ENCODE results near the gene NOP56. TPM values are rescaled to one million over a fixed set of nuclear protein-coding genes. Genes with fewer than 3 reads are reported as not detected.

The NOP56 gene
- total and polyA plus RNA-seq, 2 donors (not counting 1 experiment from before 2014, with no cell fraction given) = 212 to 247 TPM

- no peak overlapping the region for H3K27ac Mint-ChIP-seq
- Histone ChIP-seq H3K27ac (ENCODE audit: low read length in 2 of 2) (no peak overlapping the region), H3K79me2 (ENCODE audit: control insufficient read depth, insufficient read depth, low read length) (no peaks in the 10 kb centered on the region), H3K4me1 (ENCODE audit: control insufficient read depth in 2 of 2, insufficient read depth in 2 of 2, low read length in 2 of 2) (peaks cover 12 to 14% of the 10 kb centered on the region in 2 donors), H3K27me3 (replicated peaks in 1 of 4; ENCODE audit: control extremely low read depth in 1 of 4, control insufficient read depth in 3 of 4, insufficient read depth in 4 of 4, low read length in 3 of 4) (peaks cover 0 to 55% (median 27%) of the 10 kb centered on the region in 4 experiments), H3K4me2 (replicated peaks; ENCODE audit: low read depth, low read length, poor library complexity, severe bottlenecking) (no peak overlapping the region), H4K20me1 (ENCODE audit: control insufficient read depth, insufficient read depth, low read length, poor library complexity, severe bottlenecking) (no peaks in the 10 kb centered on the region), H3K9me3 (ENCODE audit: control extremely low read depth in 1 of 3, control insufficient read depth in 2 of 3, insufficient read depth in 1 of 3, low read length in 2 of 3) (peaks cover 0 to 15% (median 0%) of the 10 kb centered on the region in 3 donors), H3K9ac (ENCODE audit: low read length) (no peak overlapping the region), H3K4me3 (ENCODE audit: control extremely low read depth in 1 of 5, extremely low read depth in 1 of 5, insufficient read depth in 1 of 5, low read depth in 2 of 5, low read length in 4 of 5) (no peak overlapping the region), H3K36me3 (replicated peaks in 1 of 2; ENCODE audit: control extremely low read depth in 1 of 2, control insufficient read depth in 1 of 2, extremely low read depth in 1 of 2, insufficient read depth in 2 of 2, low read length in 1 of 2) (no peaks in the 10 kb centered on the region), H2AFZ (ENCODE audit: insufficient read depth, low read depth, low read length, poor library complexity, severe bottlenecking) (no peak overlapping the region)
- no peak for ATAC-seq (ENCODE audit: low read depth)
- 98% methylated on average over 9 of the region's 9 CpGs for WGBS (ENCODE audit: insufficient coverage)
- DNase-seq = no peak
- POLR2A ChIA-PET = no interaction called here
- no peak for TF ChIP-seq CTCF (IDR thresholded peaks at IDR 0.05)
- intact Hi-C loops (cut with micrococcal nuclease) = no loop called here
- CTCF ChIA-PET = no interaction called here
- peaks cover 55% of the 10 kb centered on the region for H3K27me3 Mint-ChIP-seq
- no peaks in the 10 kb centered on the region for H3K9me3 Mint-ChIP-seq (ENCODE audit: insufficient read depth)
- H3K4me3 Mint-ChIP-seq = no peak overlapping the region
- H3K4me1 Mint-ChIP-seq = peaks cover 8% of the 10 kb centered on the region
Measured at GRCh38 chr20:2696646-2697045, 44.2 kb downstream of the NOP56 start.

- POLR2A ChIA-PET = no interaction called here
- WGBS (ENCODE audit: insufficient coverage) = 65% methylated on average over 3 of the region's 3 CpGs
- H3K27me3 ChIP-seq (replicated peaks in 1 of 4; ENCODE audit: control extremely low read depth in 1 of 4, control insufficient read depth in 3 of 4, insufficient read depth in 4 of 4, low read length in 3 of 4) = peaks cover 0 to 51% (median 24%) of the 10 kb centered on the region in 4 experiments
- TF ChIP-seq EZH2 (IDR thresholded peaks at IDR 0.05; ENCODE audit: borderline replicate concordance, insufficient read depth, low read depth, low read length, poor library complexity, severe bottlenecking) (no peak), CTCF (IDR thresholded peaks at IDR 0.05) (no peak)
- H3K4me3 ChIP-seq (ENCODE audit: control extremely low read depth in 1 of 5, extremely low read depth in 1 of 5, insufficient read depth in 1 of 5, low read depth in 2 of 5, low read length in 4 of 5) = no peak overlapping the region
- no peak overlapping the region for H2AFZ ChIP-seq (ENCODE audit: insufficient read depth, low read depth, low read length, poor library complexity, severe bottlenecking)
- H3K9ac ChIP-seq (ENCODE audit: low read length) = no peak overlapping the region
- no peaks in the 10 kb centered on the region for H3K9me3 Mint-ChIP-seq (ENCODE audit: insufficient read depth)
- intact Hi-C loops (cut with micrococcal nuclease) = no loop called here
- H3K27ac Mint-ChIP-seq = no peak overlapping the region
- peaks cover 7 to 9% of the 10 kb centered on the region in 2 donors for H3K4me1 ChIP-seq (ENCODE audit: control insufficient read depth in 2 of 2, insufficient read depth in 2 of 2, low read length in 2 of 2)
- H3K27ac ChIP-seq (ENCODE audit: low read length in 2 of 2) = no peak overlapping the region
- peaks cover 53% of the 10 kb centered on the region for H3K27me3 Mint-ChIP-seq
- H3K4me3 Mint-ChIP-seq = no peak overlapping the region
- no peak overlapping the region for H3K4me2 ChIP-seq (replicated peaks; ENCODE audit: low read depth, low read length, poor library complexity, severe bottlenecking)
- CTCF ChIA-PET = no interaction called here
- no peaks in the 10 kb centered on the region for H3K36me3 ChIP-seq (replicated peaks in 1 of 2; ENCODE audit: control extremely low read depth in 1 of 2, control insufficient read depth in 1 of 2, extremely low read depth in 1 of 2, insufficient read depth in 2 of 2, low read length in 1 of 2)
- DNase-seq (no peak), ATAC-seq (ENCODE audit: low read depth) (no peak)
- H3K9me3 ChIP-seq (ENCODE audit: control extremely low read depth in 1 of 3, control insufficient read depth in 2 of 3, insufficient read depth in 1 of 3, low read length in 2 of 3) = peaks cover 0 to 9% (median 0%) of the 10 kb centered on the region in 3 donors
- no peaks in the 10 kb centered on the region for H4K20me1 ChIP-seq (ENCODE audit: control insufficient read depth, insufficient read depth, low read length, poor library complexity, severe bottlenecking)
- H3K4me1 Mint-ChIP-seq = peaks cover 2% of the 10 kb centered on the region
- H3K79me2 ChIP-seq (ENCODE audit: control insufficient read depth, insufficient read depth, low read length) = no peaks in the 10 kb centered on the region
Measured at GRCh38 chr20:2697768-2698167, 45.3 kb downstream of the NOP56 start.

Data from B cell (primary cell).